Stimulated activated CD4-positive, alpha-beta T cell treated with anti-CD3 and anti-CD28 coated beads, TNF-alpha, amount 100 ng/mL, for 4 hours (primary cell): ENCODE results near the gene STX12.

Source experiments
- DNase-seq, 3 experiments: peaks; one replicate each; pipeline ENCODE4 v3.0.0-alpha.2; 2020; ENCODE audit warnings: low read depth in 3 of 3

Gene STX12

DNA sequence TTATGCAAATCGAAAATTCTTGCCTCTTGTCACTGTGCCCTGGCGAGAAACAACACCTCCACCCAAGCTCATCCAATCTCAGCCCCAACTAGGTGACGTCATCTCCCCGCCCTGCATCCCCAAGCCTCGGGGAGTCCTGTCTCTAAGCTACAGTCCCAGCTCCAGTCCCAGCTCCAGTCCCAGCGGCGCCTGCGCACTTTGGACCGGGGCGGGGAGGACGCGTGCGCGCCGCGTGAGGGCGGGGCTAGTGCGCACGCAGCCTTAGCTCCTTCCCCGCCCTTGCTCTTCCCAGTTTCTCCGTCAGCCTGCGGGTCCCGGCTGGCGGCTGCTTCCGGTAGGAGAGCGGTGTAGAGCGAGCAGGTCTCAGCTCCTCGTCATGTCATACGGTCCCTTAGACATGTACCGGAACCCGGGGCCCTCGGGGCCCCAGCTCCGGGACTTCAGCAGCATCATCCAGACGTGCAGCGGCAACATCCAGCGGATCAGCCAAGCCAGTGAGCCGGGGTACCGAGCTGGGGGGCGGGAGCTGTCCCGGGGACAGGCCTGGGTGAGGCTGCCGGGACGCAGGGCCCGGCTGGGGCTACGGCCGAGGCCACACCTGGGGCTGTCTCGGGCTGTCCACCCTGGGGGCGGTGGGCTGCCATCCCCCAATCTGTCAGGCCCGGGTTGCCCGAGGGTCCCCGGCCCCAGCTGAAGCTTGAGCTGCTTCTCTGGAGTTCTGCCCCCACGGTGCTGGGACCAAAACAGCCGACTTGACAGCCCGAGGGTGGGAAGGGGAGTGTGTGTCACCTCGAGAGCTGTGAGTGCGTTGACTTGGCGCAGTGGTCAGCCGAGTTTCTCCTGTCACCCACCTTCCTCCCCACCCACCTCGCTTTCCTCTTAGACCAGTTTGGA, at the start of gene STX12:
STX12 (plus strand) TSS at position 288 of the 894 bp plus-strand sequence; CDS start at position 377, 89 bp downstream.
- DNase-seq = peak; percentile 96 to 98 (median 97)

- no peak for DNase-seq
Observed at GRCh38 chr1:27724961-27725373, 48.1 kb upstream of the STX12 start.

DNA sequence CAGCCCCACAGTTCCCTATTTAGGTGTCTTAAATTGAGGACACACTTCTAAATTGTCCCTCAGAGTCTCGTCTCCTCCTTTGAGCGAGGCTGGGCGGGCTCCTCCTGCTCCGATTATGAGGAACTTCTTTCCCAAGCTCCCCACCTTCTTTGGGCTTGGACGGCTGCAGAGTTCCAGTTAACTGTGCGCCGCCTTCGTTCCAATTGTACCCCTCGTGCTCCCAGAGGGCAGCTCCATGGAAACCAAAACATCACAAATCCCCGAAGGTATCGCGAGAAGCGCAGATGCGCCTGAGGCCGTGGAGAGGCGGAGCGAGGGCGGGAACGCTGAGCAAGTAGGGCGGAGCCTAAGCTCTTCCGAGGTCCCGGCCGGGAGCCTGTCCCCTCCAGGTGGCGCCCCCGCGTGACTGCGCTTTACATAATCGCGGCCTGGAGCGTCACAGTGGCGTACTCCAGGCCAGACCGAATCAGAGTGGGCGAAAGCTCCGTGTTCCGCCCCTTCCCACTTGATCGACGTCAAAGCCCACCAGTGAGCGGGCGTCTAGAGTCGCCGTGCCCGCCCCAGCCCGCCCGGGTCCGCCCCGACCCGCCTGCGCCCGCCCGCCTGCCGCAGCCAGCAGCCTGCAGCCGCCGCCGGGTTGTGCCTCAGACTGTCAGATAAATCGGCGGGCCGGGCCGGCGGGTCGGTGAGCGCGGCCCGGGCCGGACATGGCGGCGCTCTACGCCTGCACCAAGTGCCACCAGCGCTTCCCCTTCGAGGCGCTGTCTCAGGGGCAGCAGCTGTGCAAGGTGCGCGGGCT, 47.4 kb upstream of the STX12 start, which contains the start of gene FAM76A:
FAM76A (plus strand) TSS at position 588 of the 799 bp plus-strand sequence; CDS start at position 708, 120 bp downstream.
- peak; percentile 99 for DNase-seq

DNA sequence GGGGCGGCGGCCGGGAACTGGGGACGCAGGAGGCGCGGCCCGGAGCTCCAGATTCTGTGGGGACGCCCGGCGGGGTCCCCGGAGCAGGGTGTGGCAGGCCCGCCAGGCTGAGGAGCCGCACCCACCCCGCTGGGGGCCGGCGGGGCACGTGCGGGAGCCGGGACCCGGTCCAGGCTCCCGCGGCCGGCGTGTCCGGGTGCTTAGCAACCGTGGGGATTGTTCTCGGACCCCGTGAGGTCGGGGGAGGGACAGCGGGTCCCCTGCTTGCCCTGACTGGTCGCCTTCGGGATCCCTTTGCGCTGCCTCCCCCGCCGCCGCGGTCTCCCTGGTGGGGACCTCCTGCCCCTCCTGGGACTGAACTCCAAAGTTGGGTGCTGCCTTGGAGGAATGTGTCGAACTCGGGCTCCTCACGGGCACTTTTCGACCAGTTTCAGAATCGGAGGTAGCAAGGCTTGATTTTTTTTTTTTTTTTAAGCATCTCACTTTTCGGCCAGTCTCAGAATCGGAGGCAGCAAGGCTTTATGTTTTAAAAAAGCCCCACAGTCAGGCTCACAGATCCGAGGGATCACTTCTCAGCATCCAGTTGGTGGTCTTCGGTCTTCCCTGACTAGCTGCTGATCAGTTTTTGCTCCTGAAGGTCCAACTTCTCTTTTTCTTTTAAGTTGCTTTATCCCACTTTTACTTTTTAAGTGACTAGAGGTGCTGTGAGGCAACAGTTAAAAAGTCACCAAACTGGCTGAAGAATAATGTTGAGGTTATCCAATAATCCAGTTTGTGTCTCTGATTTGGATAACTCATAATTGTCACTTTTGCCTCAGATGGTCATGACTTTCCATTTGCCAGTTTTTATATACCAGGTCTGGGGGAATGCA, 46.6 kb upstream of the STX12 start:
- DNase-seq = no peak

- DNase-seq = no peak
Observed at GRCh38 chr1:27727126-27727525, 45.9 kb upstream of the STX12 start.

- DNase-seq = no peak
Observed at GRCh38 chr1:27736252-27736651, 36.8 kb upstream of the STX12 start.

GRCh38 chr1:27741121-27741520, 31.9 kb upstream of the STX12 start:
- no peak for DNase-seq

DNA sequence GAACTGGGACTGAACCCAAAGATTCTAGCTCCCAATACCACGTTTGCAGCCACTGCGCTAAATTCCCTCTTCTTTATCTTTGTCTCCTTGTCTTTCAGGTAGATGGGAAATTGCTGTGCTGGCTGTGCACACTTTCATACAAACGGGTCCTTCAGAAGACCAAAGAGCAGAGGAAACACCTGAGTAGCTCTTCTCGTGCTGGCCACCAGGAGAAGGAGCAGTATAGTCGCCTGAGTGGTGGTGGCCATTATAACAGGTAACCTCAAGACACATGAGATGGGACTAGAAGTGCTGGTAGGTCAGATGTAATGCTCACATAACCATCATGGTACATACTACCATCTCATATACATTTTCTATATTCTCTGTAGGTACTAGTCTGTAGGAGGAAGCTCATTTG, 28.5 kb upstream of the STX12 start:
- no peak for DNase-seq

GRCh38 chr1:27745466-27745865, 27.6 kb upstream of the STX12 start:
- DNase-seq = no peak

GRCh38 chr1:27752360-27752759, 20.7 kb upstream of the STX12 start:
- DNase-seq = no peak

- DNase-seq = no peak
Observed at GRCh38 chr1:27755286-27755685, 17.7 kb upstream of the STX12 start.

DNA sequence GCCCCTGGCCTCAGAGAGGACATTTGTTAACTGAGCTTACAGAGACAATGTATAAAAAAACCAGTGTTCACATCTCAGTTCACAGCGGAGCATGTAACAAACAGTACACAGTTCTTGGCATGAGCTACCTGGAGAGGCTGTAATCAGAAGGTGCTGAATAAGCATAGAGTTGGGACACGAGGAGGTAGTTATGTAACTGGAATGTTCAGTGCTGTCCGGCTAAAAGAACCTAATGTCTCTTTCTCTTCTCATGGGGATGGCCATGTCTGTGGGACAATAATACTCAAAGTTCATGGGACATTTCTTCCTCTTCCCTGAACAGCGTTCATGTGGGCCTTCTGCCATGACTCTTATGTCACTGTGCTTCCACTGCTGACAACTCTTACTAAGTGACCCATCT, 17.2 kb upstream of the STX12 start:
- no peak for DNase-seq

GRCh38 chr1:27759236-27759635, 13.8 kb upstream of the STX12 start:
- DNase-seq = no peak

DNA sequence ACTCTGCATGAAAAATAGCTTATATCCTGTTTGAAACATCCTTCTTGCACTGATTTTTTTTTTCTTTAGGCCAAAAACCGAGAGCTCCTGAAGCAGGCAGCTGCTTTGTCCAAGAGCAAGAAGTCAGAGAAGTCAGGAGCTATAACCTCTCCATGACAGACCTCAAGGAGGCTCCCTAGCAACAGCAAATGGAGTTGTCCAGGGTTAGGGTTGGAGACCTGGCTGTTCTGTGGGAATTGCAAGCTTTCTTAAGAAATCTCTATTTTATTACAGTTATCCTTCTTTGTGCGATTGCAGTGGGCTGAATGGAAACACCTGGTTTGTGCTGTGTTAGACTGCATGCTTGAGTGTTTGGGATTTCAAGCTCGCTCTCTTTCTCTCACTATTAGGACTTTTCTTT, 12.6 kb upstream of the STX12 start:
- DNase-seq = no peak

GRCh38 chr1:27762033-27762432, 11.0 kb upstream of the STX12 start:
- DNase-seq = no peak

DNA sequence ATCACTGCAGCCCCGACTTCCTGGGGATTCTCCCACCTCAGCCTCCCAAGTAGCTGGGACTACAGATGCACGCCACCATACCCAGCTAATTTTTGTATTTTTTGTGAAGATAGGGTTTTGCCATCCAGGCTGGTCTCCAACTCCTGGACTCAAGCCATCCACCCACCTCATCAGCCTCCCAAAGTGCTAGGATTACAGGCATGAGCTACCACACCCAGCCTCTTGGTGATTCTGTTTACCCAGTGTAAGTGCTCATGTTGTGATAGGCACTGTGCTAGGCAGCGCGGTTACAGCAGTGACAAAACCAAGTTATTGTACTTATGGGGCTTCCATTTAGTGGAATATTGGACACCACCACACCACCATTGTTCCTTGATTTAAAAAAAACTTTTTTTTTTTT, 9.7 kb upstream of the STX12 start:
- no peak for DNase-seq

DNA sequence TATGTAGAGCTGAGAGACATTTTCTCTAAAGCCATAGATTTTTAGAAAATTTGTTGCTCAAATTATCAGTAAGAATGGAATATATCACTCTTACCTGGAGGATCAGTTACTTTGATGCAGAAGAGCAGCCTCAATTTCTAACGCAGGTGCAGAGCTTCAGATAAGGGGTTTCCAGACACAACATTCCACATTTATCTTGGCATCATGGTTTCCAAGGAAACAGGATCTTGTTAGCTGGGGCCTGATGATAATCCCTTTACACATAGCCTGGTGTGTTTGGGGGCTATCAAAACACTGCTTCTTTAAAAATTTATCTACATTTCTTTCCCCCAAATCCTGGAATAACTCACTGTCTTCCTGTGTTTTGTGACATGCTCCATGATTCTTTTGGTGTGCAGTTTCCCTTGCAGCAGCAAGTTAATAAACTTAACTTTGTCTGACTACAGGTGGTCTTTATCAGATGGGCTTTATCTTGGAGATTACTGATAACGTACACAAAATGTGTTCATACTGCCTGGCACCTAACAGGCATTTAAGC, 2.7 kb upstream of the STX12 start:
- no peak for DNase-seq

DNA sequence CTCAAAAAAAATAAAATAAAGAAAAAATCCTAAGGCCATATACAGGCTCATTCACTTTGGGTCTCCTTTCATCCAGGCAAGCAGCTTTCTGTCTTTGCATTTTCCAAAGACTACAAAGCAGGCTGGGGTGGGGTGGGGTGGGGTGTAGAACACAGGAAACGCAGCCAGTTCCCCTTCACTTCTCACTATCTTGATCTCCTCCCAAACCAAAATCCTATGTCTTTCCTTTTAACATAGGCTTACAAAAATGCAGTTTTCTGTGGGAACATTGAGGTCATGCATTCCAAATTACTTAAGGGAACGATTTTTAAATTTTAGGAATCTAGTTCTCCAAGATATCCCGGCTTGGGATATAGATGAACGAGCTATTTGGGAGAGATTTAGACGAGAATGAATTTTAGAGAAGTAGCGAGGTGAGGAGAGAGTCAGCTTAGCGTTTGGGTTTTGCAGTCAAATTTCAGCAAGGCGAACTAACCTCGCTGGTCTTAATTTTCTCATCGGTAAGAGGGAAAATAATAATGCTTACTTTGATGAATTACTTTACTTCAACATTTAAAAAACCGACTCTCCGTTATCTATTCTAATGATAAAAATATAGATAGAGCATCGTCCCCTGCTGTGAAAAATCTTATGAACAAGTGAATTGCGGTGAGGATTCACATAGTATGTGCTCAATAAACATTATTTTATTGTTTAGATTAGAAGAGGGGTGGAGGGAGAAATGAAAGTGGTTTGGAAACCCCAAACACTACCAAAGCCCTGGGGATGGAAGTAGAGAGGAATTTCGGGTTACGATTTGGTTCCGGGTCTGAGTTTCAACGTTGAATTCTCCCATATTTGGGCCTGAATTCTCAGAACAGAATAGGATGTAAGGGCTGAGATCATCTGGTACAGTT, 735 bp upstream of the STX12 start:
- no peak for DNase-seq

- DNase-seq = no peak
Observed at GRCh38 chr1:27773826-27774445, 917 bp downstream of the STX12 start.

DNA sequence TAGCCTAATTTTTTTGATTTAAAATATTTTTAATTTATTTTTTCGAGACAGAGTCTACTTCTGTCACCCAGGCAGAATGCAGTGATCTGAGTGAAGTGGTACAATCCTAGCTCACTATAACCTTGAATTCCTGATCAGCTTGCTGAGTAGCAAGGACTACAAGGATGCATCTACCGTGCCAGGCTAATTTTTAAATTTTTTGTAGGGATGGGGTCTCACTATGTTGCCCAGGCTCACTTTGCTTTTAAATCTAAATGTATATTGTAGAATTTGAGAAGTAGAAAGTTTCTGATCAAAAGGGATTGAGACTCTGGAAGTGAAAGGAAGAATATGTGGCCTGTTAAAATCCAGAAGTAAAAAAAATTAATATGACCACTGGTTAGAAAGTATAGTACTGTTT, 1.6 kb downstream of the STX12 start:
- DNase-seq = no peak
